NOMO-1 treated with dmso at 0.1 percent for 144 hours (cell line): ENCODE measurements around the gene MCC.
A peak's percentile ranks its signal among the peaks of the same experiment; 100 is the strongest.

Source experiments
- DNase-seq: peaks from one replicate; lab custom pipeline; 2025; ENCODE audit not compliant: unreplicated experiment; lab: John Stamatoyannopoulos, UW

The MCC gene

GRCh38 chr5:113373426-113373825 lies 114.8 kb downstream of the MCC start:
- DNase-seq: no peak

DNA sequence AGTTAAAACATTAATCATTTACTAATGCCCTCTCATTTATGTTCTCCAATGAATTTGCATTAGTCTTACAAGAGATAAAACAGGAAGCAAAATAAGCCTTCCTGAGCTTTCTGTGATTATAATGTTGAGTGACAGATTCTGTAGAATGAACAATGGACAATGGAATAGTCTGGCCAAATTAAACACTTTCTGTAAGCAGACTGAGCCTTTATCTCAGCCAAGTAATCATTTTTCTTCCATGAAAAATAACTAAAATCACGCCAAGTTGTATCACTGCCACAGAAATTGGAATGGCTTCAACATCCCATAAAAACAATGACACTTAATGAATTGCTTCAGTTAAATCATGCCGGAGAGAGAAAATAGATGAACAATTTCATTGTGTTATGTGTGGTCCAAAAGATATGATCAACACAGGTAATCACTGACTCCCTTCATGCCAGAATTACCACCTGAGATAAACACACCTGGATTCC lies 116.5 kb downstream of the MCC start:
- no peak for DNase-seq

- no peak for DNase-seq
These were observed 120.7 kb downstream of the MCC start for GRCh38 chr5:113367586-113367985.

- DNase-seq: no peak
These were observed 123.8 kb downstream of the MCC start for GRCh38 chr5:113364466-113364865.

DNA sequence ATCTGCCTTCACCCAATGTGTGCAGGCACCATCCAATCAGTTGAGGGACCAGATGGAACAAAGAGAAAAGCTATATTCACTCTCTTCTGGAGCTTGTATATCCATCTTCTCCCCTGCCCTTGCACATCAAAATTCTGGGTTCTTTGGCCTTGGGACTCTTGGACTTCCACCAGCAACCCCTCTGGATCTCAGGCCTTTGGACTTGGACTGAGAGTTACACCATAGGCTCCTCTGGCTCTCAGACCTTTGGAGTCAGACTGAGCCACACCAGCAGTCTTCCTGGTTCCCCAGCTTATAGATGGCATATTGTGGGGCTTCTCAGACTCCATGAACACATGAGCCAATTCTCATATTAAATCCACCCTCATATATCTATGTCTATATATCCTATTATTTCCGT lies 126.6 kb downstream of the MCC start:
- DNase-seq: no peak

DNA sequence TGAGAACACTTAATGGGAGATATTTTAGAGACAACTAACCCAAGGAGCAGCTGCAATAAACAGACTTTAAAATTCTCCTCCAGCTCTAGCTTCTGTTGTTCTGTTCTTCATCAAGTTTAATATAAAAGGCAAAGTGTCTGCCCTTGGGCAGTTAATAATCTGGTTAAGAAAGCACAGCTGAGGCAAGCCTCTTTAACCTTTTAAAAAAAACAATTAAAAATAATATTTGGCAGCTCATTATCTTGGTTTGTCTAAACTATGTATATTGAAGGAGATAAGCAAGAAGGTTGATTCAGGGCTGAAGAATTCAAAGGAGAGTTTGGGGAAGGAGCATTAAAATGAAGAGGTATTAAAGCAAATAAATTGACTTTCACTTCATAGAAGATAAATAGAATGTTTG lies 128.8 kb downstream of the MCC start:
- no peak for DNase-seq

DNA sequence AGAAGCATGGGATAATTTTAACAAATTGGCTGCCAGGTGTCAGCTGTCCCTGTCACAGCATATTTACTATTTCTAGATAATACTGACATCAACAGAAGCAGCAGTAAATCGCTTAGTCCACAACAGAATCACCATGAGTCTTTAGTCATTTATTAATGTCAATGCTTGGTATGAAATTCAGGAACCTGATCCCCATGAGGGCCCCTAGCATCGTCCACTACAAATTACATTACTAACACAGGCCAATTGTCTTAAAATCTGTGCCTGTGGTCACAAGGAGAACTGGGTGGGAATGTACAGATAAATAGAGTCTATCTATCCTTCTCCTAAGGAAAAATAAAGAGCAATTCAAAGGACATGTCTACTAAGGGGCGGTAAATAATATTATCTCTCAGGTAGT lies 129.6 kb downstream of the MCC start:
- no peak for DNase-seq

DNA sequence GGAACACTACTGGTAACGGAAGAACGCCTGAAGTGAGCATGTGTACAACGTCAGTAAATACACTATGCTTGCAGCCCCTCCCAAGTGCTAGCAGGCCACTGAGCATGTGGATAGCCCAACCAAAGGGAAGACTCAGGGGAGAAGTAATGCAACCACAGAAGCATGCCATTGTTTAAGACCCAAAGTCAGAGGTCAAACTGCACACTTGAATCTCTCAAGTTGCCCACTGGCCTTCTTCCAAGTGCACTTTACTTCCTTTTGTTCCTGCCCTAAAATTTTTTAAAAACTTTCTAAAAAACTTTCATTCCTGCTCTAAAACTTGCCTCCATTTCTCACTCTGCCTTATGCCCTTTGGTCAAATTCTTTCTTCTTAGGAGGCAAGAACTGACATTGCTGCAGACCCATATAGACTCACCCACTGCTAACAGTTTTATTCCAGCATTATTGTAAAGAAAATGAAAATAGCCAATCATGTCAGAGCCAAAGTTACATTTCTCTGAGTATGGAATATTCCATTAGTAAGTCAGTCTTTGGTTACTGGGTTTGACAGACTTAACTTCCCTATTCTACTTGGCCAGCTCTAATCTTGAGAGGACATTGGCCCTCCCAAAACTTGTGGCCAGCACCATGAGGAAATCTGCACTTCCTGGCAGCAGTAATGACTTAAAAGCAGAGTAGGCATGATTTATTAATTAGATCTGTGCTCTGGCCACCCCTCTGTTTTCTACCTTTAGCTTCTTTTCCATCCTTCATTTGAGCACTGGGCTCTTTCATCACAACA lies 130.4 kb downstream of the MCC start:
- peak; percentile 77 for DNase-seq

DNA sequence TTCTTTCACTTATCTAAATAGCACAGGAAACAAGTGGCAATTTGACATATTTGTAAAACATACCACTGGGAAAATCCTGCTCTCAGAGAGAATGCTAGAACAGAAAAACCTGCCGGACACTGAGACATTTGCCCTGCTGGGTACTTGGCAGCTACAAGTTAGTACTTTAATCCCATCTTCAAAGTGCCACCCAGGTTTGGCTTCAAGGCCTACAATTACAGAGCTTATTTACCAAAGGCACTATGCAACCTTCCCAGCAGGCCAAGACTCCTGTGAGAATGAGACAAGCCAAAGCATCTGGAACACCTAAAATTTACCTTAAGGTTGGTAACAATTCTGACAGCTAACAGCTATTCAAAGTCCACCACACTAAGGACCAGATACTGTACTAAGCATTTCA lies 131.8 kb downstream of the MCC start:
- no peak for DNase-seq

- no peak for DNase-seq
These were observed 134.2 kb downstream of the MCC start for GRCh38 chr5:113354055-113354454.

- no peak for DNase-seq
These were observed 140.7 kb downstream of the MCC start for GRCh38 chr5:113347572-113347971.

DNA sequence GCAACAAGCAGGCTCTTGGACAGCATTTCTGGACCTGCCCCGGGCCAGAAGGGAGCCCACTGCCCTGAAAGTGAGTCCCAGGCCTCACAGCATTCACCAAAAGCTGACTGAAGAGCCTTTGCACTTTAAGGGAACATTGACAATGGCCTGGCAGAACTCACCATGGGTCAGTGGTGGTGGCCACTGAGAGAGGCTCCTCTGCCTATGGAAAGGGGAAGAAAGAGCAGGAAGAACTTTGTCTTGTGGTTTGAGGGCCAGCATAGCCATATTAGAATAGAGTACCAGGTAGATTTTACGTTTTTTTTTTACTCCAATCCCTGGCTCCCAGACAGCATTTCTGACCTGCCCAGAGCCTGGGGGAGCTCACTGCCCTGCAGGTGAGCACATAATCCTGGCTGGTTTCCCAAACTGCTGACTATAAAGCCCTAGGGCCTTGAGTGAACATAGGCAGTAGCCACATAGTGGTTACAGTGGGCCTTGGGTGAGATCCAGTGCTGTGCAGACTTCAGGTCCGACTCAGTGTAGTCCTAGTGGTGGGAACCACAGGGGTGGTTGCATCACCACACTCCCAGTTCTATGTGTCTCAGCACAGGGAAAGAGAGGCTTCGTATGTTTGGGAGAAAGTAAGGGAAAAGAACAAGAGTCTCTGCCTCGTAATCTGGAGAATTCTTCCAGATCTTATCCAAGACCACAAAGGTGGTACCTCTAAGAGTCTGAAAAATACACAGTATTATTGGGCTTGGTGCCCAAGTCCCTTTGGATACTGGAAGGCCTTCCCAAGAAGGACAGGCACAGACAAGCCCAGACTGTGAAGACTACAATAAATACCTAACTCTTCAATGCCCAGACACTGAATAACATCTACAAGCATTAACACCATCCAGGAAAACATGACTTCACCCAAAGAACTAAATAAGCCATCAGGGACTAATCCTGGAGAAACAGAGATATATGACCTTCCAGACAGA lies 143.0 kb downstream of the MCC start:
- no peak for DNase-seq

- no peak for DNase-seq
These were observed 144.9 kb downstream of the MCC start for GRCh38 chr5:113343343-113343742.

- no peak for DNase-seq
These were observed 147.7 kb downstream of the MCC start for GRCh38 chr5:113340537-113340936.

GRCh38 chr5:113338628-113339027 lies 149.6 kb downstream of the MCC start:
- no peak for DNase-seq

DNA sequence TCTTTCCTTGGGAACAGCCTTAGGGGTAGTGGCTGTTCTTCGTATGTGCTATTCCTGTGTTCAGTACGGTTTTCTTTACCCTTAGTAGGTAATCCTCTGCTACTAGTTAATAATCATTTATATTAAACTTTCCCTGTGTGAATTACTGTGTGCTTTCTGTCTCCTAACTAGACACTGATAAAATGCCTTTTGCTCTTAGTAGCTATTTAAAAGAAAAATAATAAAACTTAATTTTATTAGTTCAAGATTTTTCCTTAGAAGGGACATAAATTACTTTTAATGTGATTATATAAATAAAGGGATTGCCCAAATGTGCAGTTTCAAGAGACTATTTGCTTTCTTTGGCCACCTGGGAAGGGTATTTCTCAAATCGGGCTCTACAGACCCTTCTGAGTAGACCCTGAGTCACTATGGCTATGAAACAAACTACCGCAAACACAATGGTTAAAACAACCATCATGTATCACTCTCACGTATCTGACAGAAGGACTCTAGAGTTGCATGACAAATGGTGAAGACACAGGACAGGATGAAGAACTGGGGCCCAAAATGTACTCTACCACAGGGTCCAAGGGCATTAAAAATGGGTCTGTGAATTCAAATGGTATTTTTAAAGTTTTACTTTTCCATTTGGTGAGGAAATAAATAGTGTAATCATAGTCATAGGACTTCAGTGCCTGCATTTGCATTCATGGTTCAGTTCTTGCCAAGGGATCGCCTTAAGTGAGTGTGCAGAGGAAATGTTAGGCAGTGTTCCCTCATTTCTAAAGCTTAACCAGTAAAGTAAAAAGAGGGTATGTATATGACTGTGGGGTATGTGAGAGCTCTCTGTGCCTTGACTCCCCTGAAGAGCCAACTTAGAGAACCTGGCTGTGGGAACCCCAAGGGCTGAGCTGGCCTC lies 150.5 kb downstream of the MCC start:
- no peak for DNase-seq

- DNase-seq: peak; percentile 33
These were observed 151.3 kb downstream of the MCC start for GRCh38 chr5:113336975-113337374.

DNA sequence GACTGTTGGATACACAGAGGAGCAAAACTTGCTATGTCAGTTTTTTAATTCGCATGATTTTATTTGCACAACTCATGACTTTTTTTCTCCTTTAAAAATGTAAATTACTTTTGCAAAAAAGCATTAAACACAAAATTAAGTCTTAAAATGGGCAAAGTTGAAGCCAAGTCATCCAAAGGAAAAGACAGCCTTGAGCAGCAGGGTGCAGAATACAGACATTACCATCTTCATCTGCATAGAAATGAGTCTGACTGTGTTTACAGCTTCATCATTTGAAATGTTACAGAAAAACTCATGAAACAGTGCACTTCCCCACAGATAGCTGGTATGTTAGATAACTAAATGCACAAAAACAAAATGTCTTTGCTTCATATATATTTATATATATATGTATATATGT lies 154.8 kb downstream of the MCC start:
- DNase-seq: no peak

- DNase-seq: no peak
These were observed 157.1 kb downstream of the MCC start for GRCh38 chr5:113331209-113331551.

GRCh38 chr5:113330533-113331208 lies 157.6 kb downstream of the MCC start:
- DNase-seq: peak; percentile 24

DNA sequence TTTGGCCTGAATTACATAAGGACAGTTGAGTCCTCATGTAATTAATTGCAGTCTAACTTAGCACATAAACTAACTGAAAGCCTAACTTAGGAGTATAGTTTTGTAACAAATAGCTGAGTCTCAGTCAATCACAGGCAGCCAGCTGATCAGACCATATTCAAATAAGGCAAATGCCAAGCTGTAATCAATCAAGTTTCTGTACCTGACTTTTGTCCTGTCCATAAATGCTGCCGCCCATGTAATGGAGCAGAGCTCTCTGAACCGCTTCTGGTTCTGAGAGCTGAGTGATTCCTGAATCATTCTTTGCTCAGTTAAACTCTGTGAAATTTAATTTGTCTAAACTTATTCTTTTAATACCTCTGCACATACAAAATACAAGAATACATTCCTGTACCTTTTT lies 158.3 kb downstream of the MCC start:
- DNase-seq: no peak
